Activated naive CD4-positive, alpha-beta T cell treated with anti-CD3 and anti-CD28 coated beads, Interleukin-2, amount 50 U/mL, for 24 hours (primary cell): ENCODE results near the gene C1orf226.

Source experiments
- H3K27ac Mint-ChIP-seq: one replicate; pipeline ENCODE4 v1.8.0; 2021; ENCODE audit warnings: mild to moderate bottlenecking, mixed read lengths
- H3K27me3 Mint-ChIP-seq: one replicate; pipeline ENCODE4 v1.8.0; 2021; ENCODE audit warnings: mixed read lengths
- H3K36me3 Mint-ChIP-seq: one replicate; pipeline ENCODE4 v1.8.0; 2021; ENCODE audit warnings: mixed read lengths
- H3K4me1 Mint-ChIP-seq: one replicate; pipeline ENCODE4 v1.8.0; 2021; ENCODE audit warnings: mixed read lengths
- H3K4me3 Mint-ChIP-seq: one replicate; pipeline ENCODE4 v1.8.0; 2021; ENCODE audit warnings: mild to moderate bottlenecking, mixed read lengths
- H3K9me3 Mint-ChIP-seq: one replicate; pipeline ENCODE4 v1.8.0; 2021; ENCODE audit warnings: mixed read lengths

Gene C1orf226

DNA sequence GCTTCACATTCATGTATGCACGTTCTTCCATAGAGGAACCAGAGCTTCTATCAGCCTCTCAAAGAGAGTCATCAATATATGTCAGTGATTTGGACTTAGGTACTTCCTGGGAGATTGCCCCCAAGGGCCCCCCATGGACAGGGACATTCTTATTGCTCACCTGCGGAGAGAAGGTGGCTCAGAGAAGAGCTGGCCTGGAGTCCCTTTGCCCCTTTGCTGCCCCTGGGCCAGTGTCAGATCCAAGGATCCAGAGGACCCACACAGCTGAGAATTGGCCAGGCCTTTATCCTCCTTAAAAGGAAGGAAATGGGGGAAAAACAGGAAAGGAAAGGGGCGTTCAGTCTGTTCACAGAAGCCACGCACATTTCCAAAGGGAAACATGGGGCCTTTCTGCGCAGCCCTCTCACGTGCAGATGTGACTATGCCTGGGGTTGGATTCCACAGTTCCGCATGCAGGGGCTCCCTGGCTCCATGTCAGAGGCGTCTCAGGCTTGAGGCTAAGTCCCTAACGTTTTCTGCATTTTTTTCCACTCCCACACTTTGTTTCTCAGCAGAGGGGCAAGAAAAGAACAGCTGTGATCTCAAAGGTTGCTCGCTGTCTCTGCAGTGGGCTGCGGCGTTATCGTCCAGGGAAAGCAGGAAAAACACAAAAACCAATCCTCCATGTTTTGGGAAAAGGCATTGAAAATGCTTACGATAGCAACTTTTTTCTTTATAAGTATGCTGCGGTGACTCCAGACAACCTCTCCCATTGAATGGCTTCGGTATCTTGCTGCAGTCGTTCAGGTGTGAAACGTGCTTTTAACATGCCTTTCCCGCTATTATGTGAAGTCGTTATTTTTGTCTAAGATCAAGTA is 5.9 kb downstream of the C1orf226 start:
- no peaks in the 10 kb centered on the region for H3K9me3 Mint-ChIP-seq
- H3K27me3 Mint-ChIP-seq = peaks cover 8% of the 10 kb centered on the region
- H3K27ac Mint-ChIP-seq = no peak overlapping the region
- no peak overlapping the region for H3K4me3 Mint-ChIP-seq
- peaks cover 12% of the 10 kb centered on the region for H3K4me1 Mint-ChIP-seq
- H3K36me3 Mint-ChIP-seq = no peaks in the 10 kb centered on the region

DNA sequence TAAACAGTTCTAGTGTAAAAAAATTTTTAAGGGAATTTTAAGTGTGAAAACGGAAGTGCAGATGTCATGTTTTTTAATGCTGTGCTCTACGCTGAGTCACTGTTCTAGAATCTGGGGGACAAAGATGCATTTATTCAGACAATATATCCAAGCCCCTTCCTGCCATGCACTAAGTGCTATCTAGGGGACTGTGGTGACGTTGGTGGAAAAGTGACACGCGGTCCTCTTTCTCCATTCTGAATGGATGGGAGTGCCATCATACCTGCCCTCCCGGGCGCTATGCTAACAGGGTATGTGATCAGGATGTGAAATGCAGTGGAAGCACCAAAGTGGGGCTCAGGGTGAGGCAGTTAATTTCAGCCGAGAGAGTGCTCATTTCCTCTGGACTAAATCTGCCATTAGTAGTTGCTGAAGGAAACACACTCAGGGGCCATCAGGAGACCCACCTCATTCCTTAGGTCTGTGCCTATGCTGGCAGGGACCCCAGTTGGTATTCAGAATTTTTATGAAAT is 6.6 kb downstream of the C1orf226 start:
- H3K27ac Mint-ChIP-seq = no peak overlapping the region
- no peaks in the 10 kb centered on the region for H3K9me3 Mint-ChIP-seq
- H3K36me3 Mint-ChIP-seq = no peaks in the 10 kb centered on the region
- H3K4me1 Mint-ChIP-seq = peaks cover 12% of the 10 kb centered on the region
- peaks cover 9% of the 10 kb centered on the region for H3K27me3 Mint-ChIP-seq
- H3K4me3 Mint-ChIP-seq = no peak overlapping the region

DNA sequence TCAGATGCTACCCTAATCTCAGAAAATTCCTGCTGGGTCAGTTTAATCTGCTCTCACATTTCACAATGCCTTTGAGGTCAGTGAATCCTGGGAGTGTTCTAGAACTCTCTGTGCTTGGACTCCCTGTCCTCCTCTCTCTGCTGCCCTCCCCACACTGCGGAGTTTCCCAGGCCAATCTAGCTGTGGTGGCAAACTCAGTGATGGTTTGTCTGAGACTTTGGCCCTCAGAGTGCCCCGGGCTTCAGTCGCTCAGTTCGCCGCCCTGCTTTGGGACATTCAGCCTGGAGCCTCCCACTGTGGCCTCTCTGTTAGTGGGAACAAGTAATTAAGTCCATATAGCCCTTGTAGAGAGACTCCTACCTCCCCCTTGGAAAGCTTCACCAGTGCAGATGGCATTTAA is 7.1 kb downstream of the C1orf226 start:
- Mint-ChIP-seq H3K27ac (no peak overlapping the region), H3K27me3 (peaks cover 12% of the 10 kb centered on the region), H3K4me1 (peaks cover 12% of the 10 kb centered on the region), H3K36me3 (no peaks in the 10 kb centered on the region), H3K9me3 (no peaks in the 10 kb centered on the region), H3K4me3 (no peak overlapping the region)

DNA sequence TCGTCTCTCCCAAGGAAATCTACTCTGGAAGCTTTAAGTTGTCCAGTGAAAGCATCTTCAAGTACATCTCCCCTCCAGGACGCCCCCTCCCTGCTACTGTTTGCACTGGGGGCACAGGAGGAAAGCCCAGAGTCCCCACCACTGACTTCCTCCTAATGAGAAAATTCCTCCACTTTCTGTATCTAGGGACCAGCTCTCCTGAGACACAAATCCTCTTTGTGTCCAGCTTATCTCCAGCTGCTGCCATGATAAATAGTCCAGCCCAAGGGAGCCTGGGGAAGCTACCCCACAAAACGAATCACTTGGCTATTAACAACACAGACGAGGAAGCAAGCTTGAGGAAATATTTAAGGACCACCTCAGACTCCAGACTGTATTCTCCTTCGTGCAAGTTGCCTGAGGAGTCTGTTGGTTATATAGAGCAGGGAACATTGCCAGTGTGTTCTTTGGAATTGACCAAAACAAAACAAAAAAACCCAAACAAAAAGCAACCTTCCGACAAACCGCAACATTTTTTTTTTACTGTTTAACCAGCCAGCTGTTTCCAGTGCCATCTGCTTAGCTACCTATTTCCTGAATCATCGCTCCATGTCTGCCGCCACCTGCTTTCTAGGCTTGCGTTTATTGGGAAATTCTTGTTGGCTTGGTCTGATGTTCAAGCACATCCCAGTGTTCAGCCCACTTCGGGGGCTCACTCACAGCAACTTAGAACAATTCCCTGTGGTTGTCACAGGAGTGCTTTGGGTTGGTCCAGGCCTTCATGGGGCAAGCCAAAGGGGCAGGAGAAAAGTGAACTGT is 7.7 kb downstream of the C1orf226 start:
- H3K27ac Mint-ChIP-seq = no peak overlapping the region
- peaks cover 12% of the 10 kb centered on the region for H3K4me1 Mint-ChIP-seq
- H3K4me3 Mint-ChIP-seq = no peak overlapping the region
- H3K9me3 Mint-ChIP-seq = no peaks in the 10 kb centered on the region
- H3K27me3 Mint-ChIP-seq = peaks cover 12% of the 10 kb centered on the region
- no peaks in the 10 kb centered on the region for H3K36me3 Mint-ChIP-seq

DNA sequence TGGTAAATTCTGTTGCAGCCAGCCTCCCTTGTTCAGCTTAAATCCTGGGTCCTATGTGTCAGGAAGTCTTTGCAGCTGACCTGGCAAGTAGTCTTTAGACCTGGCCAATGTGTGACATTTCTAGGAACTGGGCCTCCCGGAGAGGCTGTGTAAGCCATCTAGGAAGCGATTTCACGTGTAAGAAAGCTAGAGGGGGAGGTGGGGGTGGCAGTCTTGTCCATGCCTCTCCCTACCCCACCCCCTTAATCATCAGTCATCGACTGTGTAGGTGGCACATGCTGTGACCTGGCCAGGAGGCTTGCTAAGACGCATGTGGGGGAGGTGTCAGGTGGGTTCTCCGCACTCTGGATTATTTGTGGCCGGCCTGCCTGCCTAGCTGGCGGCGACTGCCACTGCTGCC is 8.4 kb downstream of the C1orf226 start:
- Mint-ChIP-seq H3K27ac (no peak overlapping the region), H3K9me3 (no peaks in the 10 kb centered on the region), H3K4me1 (peaks cover 12% of the 10 kb centered on the region), H3K36me3 (no peaks in the 10 kb centered on the region), H3K4me3 (no peak overlapping the region), H3K27me3 (peaks cover 12% of the 10 kb centered on the region)

DNA sequence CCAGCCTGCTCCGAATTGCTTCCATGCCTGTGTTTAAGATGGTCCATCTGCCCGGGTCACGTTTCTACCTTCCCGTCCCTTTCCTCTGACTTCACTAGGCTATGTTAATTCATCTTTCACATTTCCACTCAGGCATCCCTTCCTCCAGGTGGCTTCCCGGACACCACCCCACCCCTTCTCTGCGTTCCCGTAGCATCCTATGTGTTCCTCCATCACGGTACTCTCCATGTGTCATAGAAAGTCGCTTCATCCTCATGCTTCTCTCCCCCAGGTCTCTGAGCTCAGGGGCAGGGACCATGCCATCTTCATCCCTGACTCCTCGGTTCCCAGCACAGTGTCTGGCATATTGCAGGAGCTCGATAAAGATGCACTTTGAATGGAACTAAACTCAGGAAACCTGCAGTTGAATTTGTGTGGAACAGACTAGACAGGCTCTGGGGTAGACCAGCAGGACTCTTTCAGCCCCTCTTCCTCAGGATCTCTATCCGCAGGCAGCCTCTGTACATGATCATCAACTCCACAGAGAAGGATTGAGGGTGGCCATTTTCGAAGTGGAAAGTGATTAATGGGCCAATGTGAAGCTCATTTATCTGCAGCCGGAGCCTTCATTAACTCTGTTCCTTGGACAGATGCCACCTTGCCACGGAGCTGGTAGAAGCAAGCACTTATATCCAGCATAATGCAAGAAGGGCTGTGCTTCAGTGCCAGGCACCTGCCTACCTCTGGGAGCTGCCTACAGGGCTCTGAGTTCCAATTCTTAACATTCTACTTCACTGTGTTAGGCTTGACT is 9.1 kb downstream of the C1orf226 start:
- H3K36me3 Mint-ChIP-seq = no peaks in the 10 kb centered on the region
- peaks cover 12% of the 10 kb centered on the region for H3K27me3 Mint-ChIP-seq
- H3K27ac Mint-ChIP-seq = no peak overlapping the region
- peaks cover 12% of the 10 kb centered on the region for H3K4me1 Mint-ChIP-seq
- H3K9me3 Mint-ChIP-seq = no peaks in the 10 kb centered on the region
- H3K4me3 Mint-ChIP-seq = no peak overlapping the region

DNA sequence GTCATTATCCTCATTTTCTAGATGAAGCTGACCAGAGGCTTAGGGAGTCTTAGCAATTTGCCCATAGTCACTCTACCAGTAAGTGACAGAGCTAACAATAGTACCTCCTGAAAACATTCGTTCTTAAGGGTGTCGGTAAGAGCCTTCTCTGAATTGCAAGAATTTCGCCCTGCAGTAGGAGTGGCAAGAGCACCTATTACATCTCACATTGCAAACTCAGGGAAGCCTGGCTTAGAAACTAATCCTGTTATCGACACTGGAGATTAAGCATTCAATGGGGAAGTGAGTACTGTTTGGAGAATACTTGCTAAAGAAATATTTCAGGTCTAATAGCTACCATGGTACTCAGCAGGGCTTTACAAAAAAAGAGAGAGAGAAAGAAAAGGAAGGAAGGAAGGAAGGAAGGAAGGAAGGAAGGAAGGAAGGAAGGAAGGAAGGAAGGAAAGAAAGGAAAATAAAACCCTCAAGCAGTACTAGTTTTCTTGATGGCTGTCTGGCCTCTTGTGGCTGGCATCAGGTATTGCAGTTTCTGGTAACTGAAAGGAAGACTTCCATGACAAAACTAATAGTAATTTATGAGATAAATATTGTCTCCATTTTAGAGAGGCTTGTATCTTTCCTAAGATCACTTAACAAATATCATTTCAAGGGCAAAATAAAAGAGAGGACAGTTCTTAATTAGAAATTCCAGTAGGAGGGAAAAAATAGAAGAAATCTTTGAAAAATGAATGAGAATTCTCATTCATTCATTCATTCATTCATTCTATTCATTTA is 10.4 kb downstream of the C1orf226 start:
- peaks cover 12% of the 10 kb centered on the region for H3K4me1 Mint-ChIP-seq
- no peaks in the 10 kb centered on the region for H3K36me3 Mint-ChIP-seq
- H3K27ac Mint-ChIP-seq = no peak overlapping the region
- H3K4me3 Mint-ChIP-seq = no peak overlapping the region
- H3K9me3 Mint-ChIP-seq = no peaks in the 10 kb centered on the region
- peaks cover 15% of the 10 kb centered on the region for H3K27me3 Mint-ChIP-seq

DNA sequence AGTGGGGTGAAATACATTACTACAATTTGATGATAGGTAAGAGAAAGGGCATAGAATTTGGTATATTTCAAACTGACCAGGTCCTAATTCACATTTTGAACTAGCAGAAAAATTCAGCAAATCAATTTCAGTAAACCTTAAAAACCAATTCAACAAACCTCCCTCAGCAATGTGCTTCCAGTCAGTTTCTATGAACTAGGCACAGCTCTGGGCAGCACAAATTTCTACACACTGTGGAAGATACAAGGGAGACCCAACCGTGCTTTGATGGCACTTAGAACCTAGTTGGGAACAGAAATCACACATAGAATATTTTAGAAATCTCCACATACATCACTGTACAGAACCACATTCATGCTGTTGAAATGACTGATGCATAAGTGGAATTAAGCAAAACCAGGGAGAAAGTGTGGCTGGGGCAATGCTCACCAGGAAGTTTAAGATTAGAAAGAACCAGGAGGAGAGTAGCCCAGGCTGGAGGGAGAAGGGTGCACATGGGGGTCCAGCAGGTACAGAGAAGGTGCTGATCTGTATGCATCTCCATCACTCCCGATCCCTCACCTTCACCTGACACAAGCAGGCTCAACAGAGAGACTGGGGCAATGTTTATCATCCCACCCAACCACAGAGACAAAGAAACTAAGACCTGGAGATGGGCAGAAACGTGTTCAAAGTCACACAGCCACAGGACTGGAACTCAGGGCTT is 14.8 kb downstream of the C1orf226 start:
- H3K9me3 Mint-ChIP-seq = no peaks in the 10 kb centered on the region
- H3K27ac Mint-ChIP-seq = no peak overlapping the region
- no peaks in the 10 kb centered on the region for H3K36me3 Mint-ChIP-seq
- H3K4me3 Mint-ChIP-seq = no peak overlapping the region
- H3K27me3 Mint-ChIP-seq = peaks cover 12% of the 10 kb centered on the region
- H3K4me1 Mint-ChIP-seq = peaks cover 6% of the 10 kb centered on the region

DNA sequence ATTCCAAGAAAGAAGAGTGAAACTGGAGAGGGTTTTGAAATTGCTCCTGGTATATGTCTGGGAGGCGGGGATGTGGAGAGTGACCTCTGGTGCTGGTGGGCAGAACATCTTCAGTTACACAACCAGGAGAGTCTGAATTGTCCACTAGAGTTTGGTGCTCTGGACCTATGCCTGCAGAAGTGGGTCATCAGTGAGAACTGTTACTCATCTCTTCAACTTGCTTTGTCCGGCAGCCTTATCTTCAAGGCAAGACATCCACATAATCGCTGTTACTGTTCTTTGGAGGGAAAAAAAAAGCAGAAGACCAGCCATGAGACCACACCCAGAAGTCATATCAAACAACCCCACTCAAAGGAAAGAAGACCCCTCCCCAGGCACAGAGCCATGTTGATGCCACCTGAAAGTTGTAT is 15.5 kb downstream of the C1orf226 start:
- no peak overlapping the region for H3K4me3 Mint-ChIP-seq
- peaks cover 12% of the 10 kb centered on the region for H3K27me3 Mint-ChIP-seq
- peaks cover 3% of the 10 kb centered on the region for H3K4me1 Mint-ChIP-seq
- no peaks in the 10 kb centered on the region for H3K36me3 Mint-ChIP-seq
- no peak overlapping the region for H3K27ac Mint-ChIP-seq
- no peaks in the 10 kb centered on the region for H3K9me3 Mint-ChIP-seq

DNA sequence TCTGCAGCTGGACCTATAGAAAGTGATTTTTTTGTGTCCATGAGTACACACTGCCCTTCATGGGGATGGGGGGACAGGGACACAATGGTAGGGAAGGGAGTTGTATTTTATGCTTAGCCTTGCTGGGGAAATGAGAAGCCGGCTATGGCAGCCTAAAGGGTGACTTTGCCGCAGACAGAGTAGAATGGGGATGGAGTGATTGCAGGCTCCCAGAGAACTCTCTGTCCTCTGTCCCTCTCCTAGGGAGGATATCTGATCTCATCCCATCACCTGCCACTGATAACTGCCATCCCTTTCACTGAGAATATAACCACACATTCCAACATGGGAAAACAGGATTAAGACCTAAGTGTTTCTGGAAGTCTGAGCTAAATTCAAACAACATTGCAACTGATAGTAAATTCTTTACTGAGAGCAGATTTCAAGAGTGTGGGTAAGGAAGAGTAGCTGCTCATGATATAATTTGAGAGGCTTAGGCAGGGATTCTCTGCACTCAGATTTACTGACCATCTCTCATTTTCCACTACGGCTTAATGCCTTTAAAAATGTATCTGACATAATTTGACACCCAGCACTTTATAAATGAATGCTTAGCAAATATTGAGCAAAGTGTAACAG is 16.5 kb downstream of the C1orf226 start:
- Mint-ChIP-seq H3K27ac (no peak overlapping the region), H3K4me1 (no peaks in the 10 kb centered on the region), H3K36me3 (no peaks in the 10 kb centered on the region), H3K9me3 (no peaks in the 10 kb centered on the region), H3K27me3 (peaks cover 13% of the 10 kb centered on the region), H3K4me3 (no peak overlapping the region)

DNA sequence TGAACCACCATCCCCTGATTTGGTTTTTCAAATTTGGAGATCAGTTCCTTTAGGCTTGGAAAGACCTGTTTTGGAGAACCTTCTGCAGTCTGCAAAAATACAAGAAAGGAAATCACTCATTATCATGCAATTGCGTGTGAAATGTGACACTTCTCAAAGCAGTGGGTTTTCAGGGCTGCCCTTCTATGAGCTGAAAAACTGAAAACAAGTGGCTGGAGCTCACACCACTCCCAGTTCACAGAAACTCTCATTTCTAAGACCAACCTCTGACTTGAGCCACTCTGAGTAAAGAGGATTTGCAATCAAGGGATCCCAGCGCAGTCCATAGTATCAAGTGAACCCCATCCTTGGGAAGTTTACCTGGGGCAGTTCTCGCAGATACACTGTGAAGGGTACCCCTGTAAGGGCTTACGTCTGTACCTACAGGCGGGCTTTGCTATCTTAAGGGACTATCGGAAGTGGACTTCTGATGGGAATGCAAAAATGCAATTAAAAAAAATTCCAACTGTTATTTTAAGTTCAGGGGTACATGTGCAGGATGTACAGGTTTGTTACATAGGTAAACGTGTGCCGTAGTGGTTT is 17.6 kb downstream of the C1orf226 start:
- H3K27ac Mint-ChIP-seq = no peak overlapping the region
- H3K9me3 Mint-ChIP-seq = no peaks in the 10 kb centered on the region
- H3K27me3 Mint-ChIP-seq = peaks cover 12% of the 10 kb centered on the region
- H3K36me3 Mint-ChIP-seq = no peaks in the 10 kb centered on the region
- no peaks in the 10 kb centered on the region for H3K4me1 Mint-ChIP-seq
- no peak overlapping the region for H3K4me3 Mint-ChIP-seq

DNA sequence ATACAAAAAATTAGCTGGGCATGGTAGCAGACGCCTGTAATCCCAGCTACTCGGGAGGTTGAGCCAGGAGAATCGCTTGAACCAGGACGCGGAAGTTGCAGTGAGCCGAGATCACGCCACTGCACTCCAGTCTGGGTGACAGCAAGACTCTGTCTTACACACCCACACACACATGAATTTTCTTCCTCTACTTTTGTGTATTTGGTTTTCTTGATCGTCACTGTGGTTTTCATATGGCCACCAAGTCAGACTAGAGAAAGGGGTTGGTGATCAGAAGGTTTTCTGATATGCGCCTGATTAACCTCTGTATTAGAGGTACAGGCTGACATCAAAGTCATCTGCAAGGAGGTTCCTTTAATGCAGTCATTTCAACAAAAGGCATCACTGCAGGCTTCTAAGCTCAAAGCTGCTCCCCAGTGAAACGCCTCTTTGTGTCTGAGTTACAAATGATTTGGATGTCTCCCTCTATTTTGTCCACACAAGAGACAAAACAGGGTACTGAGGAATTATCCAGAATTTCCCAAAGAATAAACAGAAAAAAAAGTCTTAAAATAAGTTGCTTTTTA is 19.3 kb downstream of the C1orf226 start:
- H3K4me1 Mint-ChIP-seq = no peaks in the 10 kb centered on the region
- no peaks in the 10 kb centered on the region for H3K36me3 Mint-ChIP-seq
- H3K27ac Mint-ChIP-seq = no peak overlapping the region
- peaks cover 11% of the 10 kb centered on the region for H3K27me3 Mint-ChIP-seq
- no peaks in the 10 kb centered on the region for H3K9me3 Mint-ChIP-seq
- no peak overlapping the region for H3K4me3 Mint-ChIP-seq

DNA sequence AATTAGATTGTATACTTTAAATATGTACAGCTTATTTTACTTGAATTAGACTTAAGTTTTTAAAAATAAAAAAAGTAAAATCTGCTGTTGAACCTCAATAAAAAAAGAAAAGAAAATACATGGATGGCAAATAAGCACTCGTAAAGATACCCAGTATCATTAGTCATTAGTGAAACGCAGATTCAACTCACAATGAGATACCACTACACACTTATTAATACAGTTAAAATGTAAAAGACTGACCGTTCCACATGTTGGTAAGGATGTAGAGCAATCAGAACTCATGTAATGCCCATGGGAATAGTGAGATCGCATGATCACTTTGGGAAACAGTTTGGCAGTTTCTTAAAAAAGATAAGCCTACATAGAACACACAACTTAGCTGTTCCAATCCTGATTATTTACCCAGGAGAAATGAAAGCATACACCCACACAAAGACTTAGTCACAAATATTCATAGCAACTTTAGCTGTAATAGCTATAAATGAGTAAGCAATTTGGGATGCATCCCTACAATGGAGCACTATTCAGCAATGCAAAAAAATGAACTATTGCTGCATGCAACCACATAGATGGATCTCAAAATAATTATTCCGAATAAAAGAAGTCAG is 23.1 kb downstream of the C1orf226 start:
- Mint-ChIP-seq H3K27me3 (peaks cover 12% of the 10 kb centered on the region), H3K36me3 (no peaks in the 10 kb centered on the region), H3K9me3 (no peaks in the 10 kb centered on the region), H3K4me1 (no peaks in the 10 kb centered on the region), H3K27ac (no peak overlapping the region), H3K4me3 (no peak overlapping the region)
